Measurements from ENCODE around the gene CTAGE4.
"Not testable (repeated sequence)": the region's sequence is repeated elsewhere in the genome, so short reads cannot be mapped to it uniquely, and the experiment has no call there.

- TF ChIP-seq, protein P1, sequence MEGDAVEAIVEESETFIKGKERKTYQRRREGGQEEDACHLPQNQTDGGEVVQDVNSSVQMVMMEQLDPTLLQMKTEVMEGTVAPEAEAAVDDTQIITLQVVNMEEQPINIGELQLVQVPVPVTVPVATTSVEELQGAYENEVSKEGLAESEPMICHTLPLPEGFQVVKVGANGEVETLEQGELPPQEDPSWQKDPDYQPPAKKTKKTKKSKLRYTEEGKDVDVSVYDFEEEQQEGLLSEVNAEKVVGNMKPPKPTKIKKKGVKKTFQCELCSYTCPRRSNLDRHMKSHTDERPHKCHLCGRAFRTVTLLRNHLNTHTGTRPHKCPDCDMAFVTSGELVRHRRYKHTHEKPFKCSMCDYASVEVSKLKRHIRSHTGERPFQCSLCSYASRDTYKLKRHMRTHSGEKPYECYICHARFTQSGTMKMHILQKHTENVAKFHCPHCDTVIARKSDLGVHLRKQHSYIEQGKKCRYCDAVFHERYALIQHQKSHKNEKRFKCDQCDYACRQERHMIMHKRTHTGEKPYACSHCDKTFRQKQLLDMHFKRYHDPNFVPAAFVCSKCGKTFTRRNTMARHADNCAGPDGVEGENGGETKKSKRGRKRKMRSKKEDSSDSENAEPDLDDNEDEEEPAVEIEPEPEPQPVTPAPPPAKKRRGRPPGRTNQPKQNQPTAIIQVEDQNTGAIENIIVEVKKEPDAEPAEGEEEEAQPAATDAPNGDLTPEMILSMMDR (IDR thresholded peaks at IDR 0.05 in 2 of 3, conservative IDR thresholded peaks at IDR 0.05 in 1 of 3; ENCODE audit: borderline replicate concordance in 1 of 3, insufficient read depth in 1 of 3, low read depth in 2 of 3, low read length in 2 of 3) = not testable (repeated sequence)
- TF ChIP-seq CBX3 (IDR thresholded peaks at IDR 0.05; ENCODE audit: low read depth); POLR2AphosphoS5 (IDR thresholded peaks at IDR 0.05; ENCODE audit: low read depth, low read length); ZNF274 (IDR thresholded peaks at IDR 0.05; ENCODE audit: low read depth, low read length): not testable (repeated sequence)
Observed at GRCh38 chr7:144179165-144179479, 4.1 kb upstream of the CTAGE4 start.
